ENCODE data around the gene PALB2.

GRCh38 chr16:23561586-23561985 lies 79.5 kb downstream of the PALB2 start:
- TF ChIP-seq CTCF (conservative IDR thresholded peaks at IDR 0.05 in 1 of 2, IDR thresholded peaks at IDR 0.05 in 1 of 2; ENCODE audit: extremely low read depth in 1 of 2, insufficient read depth in 1 of 2, low read depth in 1 of 2, low read length in 2 of 2) (no peak), EZH2 (IDR thresholded peaks at IDR 0.05; ENCODE audit: borderline replicate concordance, low read length) (no peak)
